Effector memory CD8-positive, alpha-beta T cell (primary cell): Measurements from ENCODE around the gene OR10C1.

Source experiments
- ATAC-seq: fragments of 150-1000 bp; cut with Tn5 transposase; replicated peaks from 2 replicates; pipeline ENCODE4 v1.10.0; 2021; ENCODE audit warnings: mild to moderate bottlenecking, moderate library complexity
- DNase-seq, 3 experiments: peaks; one replicate each; pipeline ENCODE4 v3.0.0; 2021
- H3K27ac Mint-ChIP-seq, 2 donors: one replicate each; pipeline ENCODE4 v1.8.0; 2022; ENCODE audit warnings: mild to moderate bottlenecking in 2 of 2, mixed read lengths in 2 of 2, moderate library complexity in 2 of 2
- H3K27me3 Mint-ChIP-seq, 2 donors: one replicate each; pipeline ENCODE4 v1.8.0; 2022; ENCODE audit warnings: mixed read lengths in 2 of 2
- H3K36me3 Mint-ChIP-seq: one replicate; pipeline ENCODE4 v1.8.0; 2022; ENCODE audit warnings: mild to moderate bottlenecking, moderate library complexity, mixed read lengths; ENCODE audit not compliant: insufficient read depth
- H3K4me1 Mint-ChIP-seq, 2 donors: one replicate each; pipeline ENCODE4 v1.8.0; 2022; ENCODE audit warnings: low read depth in 2 of 2, mixed read lengths in 2 of 2
- H3K4me3 Mint-ChIP-seq, 2 donors: one replicate each; pipeline ENCODE4 v1.8.0; 2022; ENCODE audit warnings: mild to moderate bottlenecking in 2 of 2, mixed read lengths in 2 of 2, moderate library complexity in 2 of 2
- H3K9me3 Mint-ChIP-seq, 2 donors: one replicate each; pipeline ENCODE4 v1.8.0; 2022; ENCODE audit warnings: mixed read lengths in 2 of 2

Gene OR10C1

DNA sequence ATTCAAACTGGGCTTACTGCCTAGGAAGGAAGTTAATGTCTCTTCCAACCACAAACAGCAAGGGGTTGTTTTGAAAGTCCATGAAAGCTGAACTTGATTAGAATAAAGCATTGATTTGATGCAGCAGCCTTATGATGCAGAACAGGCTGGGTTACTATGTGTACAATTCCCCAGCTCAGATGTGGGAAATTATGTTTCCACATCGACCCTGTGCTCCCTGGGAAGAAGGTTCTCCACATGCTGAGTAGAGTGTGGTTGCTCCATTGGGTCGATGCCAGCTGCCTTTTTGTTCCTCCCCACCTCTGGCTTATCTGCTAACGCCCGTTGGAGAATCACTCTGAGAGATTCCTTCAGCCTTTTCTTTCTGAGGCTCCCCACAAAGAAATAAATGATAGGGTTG, 47.5 kb downstream of the OR10C1 start:
- no peaks in the 10 kb centered on the region for H3K4me1 Mint-ChIP-seq
- no peak overlapping the region for H3K27ac Mint-ChIP-seq
- ATAC-seq, result no peak
- no peaks in the 10 kb centered on the region for H3K36me3 Mint-ChIP-seq
- H3K27me3 Mint-ChIP-seq, result peaks cover 50 to 56% of the 10 kb centered on the region in 2 donors
- no peaks in the 10 kb centered on the region for H3K9me3 Mint-ChIP-seq
- DNase-seq, result no peak
- no peak overlapping the region for H3K4me3 Mint-ChIP-seq

DNA sequence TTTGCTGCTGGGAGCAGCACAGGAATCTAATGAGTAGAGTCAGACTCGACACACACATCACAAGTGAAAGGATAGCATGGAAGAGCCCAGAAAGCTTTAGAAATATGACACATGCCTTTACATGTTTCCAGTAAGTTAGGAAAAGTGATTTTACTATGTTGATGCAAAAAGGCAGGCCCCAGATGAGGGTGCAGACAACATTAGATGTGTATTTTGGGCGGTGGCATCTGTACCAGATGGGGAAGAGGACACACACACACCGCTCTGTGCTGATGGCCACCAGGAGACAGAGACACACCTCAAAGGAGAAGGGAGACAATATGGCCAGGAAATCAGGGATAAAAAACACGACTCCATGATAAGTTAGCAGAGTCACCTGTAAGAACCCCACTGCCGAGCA, 48.0 kb downstream of the OR10C1 start:
- Mint-ChIP-seq H3K4me1 (no peaks in the 10 kb centered on the region), H3K27me3 (peaks cover 45 to 52% of the 10 kb centered on the region in 2 donors), H3K4me3 (no peak overlapping the region), H3K36me3 (no peaks in the 10 kb centered on the region), H3K27ac (no peak overlapping the region), H3K9me3 (no peaks in the 10 kb centered on the region)
- ATAC-seq, result no peak
- no peak for DNase-seq

DNA sequence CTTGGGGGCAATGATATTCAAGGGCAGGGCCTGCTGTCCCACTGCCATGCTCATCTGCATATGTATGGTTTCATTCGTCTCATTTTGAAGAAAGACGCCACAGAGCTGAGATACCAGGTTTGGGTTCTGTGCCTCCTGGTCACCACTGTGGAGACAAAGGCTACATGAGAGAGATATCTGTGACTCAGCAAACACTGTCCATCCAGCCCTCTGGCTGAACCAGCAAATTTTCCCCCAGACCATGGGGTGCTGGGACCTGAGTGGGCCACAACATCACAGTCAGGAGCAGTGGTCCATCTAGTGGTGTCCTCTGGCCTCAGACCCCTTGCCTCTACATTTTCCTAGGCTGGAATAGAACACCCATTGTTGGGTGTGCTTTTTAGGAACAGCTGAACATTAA, 48.6 kb downstream of the OR10C1 start, which contains the start of gene MAS1L:
Gene MAS1L, minus strand, starts transcription at position 297 of the 400 bp plus-strand sequence. Its CDS starts 54 bp downstream, at position 243.
- ATAC-seq (no peak), DNase-seq (no peak)
- no peaks in the 10 kb centered on the region for H3K9me3 Mint-ChIP-seq
- H3K27ac Mint-ChIP-seq, result no peak within 1 kb of the TSS
- H3K4me1 Mint-ChIP-seq, result no peaks in the 10 kb centered on the region
- H3K4me3 Mint-ChIP-seq, result no peak within 1 kb of the TSS
- no peaks in the 10 kb centered on the region for H3K36me3 Mint-ChIP-seq
- peaks cover 42 to 47% of the 10 kb centered on the region in 2 donors for H3K27me3 Mint-ChIP-seq

DNA sequence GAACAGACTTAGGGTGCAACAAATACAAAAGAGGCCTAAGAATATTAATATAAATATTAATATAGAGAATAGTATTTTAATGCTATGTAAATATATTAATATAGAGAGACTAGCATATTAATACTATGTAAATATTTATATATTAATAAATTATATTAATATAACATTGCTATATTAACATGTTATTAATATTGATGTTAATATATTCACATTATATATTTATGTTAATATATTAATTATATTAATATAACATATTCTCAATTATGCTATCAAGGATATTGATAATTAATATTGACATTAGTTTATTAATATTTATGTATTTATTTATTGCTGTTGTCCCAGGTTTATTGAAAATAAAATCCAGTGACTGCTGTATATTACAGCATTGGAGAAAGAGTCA, 49.8 kb downstream of the OR10C1 start:
- H3K4me3 Mint-ChIP-seq, result no peak overlapping the region
- peaks cover 39 to 43% of the 10 kb centered on the region in 2 donors for H3K27me3 Mint-ChIP-seq
- H3K27ac Mint-ChIP-seq, result no peak overlapping the region
- ATAC-seq (no peak), DNase-seq (no peak)
- H3K4me1 Mint-ChIP-seq, result no peaks in the 10 kb centered on the region
- H3K9me3 Mint-ChIP-seq, result no peaks in the 10 kb centered on the region
- no peaks in the 10 kb centered on the region for H3K36me3 Mint-ChIP-seq

DNA sequence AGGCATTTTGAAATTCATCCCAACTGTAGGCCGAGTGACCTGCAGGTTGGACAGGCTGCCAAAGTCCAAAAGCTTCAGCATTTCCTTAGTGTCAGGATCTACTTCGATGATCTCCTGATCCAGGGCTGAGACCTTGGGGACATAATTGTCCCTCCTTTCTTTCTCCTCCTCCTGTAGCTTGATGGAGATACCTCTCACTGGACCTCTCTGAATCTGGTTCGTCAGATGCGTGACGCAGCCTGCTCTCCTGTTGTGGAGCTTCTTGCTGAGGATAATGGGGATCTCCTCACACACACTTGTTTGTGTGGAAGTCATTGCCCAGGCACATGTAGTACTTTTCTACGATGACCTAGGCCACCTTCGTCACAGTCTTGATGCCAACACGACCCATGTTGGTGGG, 50.2 kb downstream of the OR10C1 start:
- Mint-ChIP-seq H3K4me3 (no peak overlapping the region), H3K36me3 (no peaks in the 10 kb centered on the region), H3K27me3 (peaks cover 39 to 43% of the 10 kb centered on the region in 2 donors), H3K9me3 (no peaks in the 10 kb centered on the region), H3K27ac (no peak overlapping the region), H3K4me1 (no peaks in the 10 kb centered on the region)
- ATAC-seq (no peak), DNase-seq (no peak)

DNA sequence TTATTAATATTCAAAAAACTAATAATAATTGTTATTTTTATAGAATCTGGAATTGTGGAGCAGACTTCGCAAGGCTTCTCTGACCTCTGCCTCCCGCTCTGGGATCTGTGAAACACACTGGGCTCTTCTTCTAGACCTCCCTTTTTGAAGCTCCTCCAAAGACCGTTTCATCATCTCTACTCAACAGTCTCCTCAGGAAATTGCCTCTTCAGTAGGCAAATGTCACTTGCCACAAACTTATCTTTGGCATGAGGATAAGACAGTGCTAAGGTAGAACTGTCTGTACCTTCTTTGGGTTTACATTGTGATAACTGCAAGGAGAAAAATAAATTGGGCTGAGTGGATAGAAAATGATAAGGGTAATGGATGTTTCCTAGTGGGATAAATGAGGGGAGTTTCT, 50.9 kb downstream of the OR10C1 start:
- H3K36me3 Mint-ChIP-seq, result no peaks in the 10 kb centered on the region
- H3K27ac Mint-ChIP-seq, result no peak overlapping the region
- no peaks in the 10 kb centered on the region for H3K4me1 Mint-ChIP-seq
- DNase-seq (no peak), ATAC-seq (no peak)
- no peak overlapping the region for H3K4me3 Mint-ChIP-seq
- H3K9me3 Mint-ChIP-seq, result no peaks in the 10 kb centered on the region
- H3K27me3 Mint-ChIP-seq, result peaks cover 44 to 47% of the 10 kb centered on the region in 2 donors

DNA sequence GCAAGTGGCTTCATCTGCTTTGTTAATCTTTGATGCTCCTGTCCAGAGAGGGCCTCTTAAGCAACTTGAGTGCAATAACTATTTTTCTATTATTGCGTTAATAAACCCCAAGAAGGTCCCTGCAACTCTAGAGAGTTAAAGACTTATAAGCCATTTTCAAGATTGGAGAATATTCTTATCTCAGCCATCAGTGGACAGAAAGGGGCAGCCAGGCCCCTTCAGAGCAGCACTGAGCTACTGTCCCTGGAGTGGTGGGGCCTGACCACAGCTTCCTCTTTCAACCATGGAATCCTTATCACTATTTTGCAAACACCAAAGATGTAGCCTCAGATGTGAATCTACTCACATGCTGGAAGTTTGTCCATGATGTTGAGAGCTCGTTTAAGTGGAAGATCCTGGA, 51.4 kb downstream of the OR10C1 start:
- H3K9me3 Mint-ChIP-seq, result no peaks in the 10 kb centered on the region
- H3K27ac Mint-ChIP-seq, result no peak overlapping the region
- no peak overlapping the region for H3K4me3 Mint-ChIP-seq
- H3K36me3 Mint-ChIP-seq, result no peaks in the 10 kb centered on the region
- H3K27me3 Mint-ChIP-seq, result peaks cover 47 to 49% of the 10 kb centered on the region in 2 donors
- H3K4me1 Mint-ChIP-seq, result no peaks in the 10 kb centered on the region
- DNase-seq (no peak), ATAC-seq (no peak)
